Psoas muscle (tissue), 8 donors: ENCODE measurements around the gene DCDC1. TPM values are rescaled to one million over a fixed set of nuclear protein-coding genes. Genes with fewer than 3 reads are reported as not detected.
A peak's percentile ranks its signal among the peaks of the same experiment; 100 is the strongest.
"Not testable (repeated sequence)": the region's sequence is repeated elsewhere in the genome, so short reads cannot be mapped to it uniquely, and the experiment has no call there.

Source experiments
- ATAC-seq, 4 donors: fragments of 200-7000 bp; cut with Tn5 transposase; one replicate each; pipeline ENCODE4 v1.9.1; 2020; ENCODE audit warnings: moderate library complexity in 3 of 4, mild to moderate bottlenecking in 2 of 4
- DNase-seq, 2 donors: peaks; one replicate each; pipeline ENCODE4 v3.0.0-alpha.2; 2020
- H3K27ac ChIP-seq: fragments of 200-600 bp; one replicate; pipeline ENCODE4 v1.8.0; 2022
- H3K27me3 ChIP-seq, 3 donors: fragments of 200-600 bp in 1 of 3; one replicate each; pipeline versions ENCODE4 v1.6.1 to v1.8.0; 2013 to 2022; ENCODE audit warnings: low read length in 2 of 3, mild to moderate bottlenecking in 2 of 3, moderate library complexity in 1 of 3; ENCODE audit not compliant: insufficient read depth in 3 of 3
- H3K36me3 ChIP-seq, 2 donors: fragments of 200-600 bp in 1 of 2; one replicate each; pipeline versions ENCODE4 v1.6.1 to v1.8.0; 2013 to 2022; ENCODE audit warnings: low read depth in 1 of 2, mild to moderate bottlenecking in 1 of 2, moderate library complexity in 1 of 2; ENCODE audit not compliant: insufficient read depth in 1 of 2
- H3K4me1 ChIP-seq: fragments of 200-600 bp; one replicate; pipeline ENCODE4 v1.8.0; 2022
- H3K4me3 ChIP-seq: fragments of 200-600 bp; one replicate; pipeline ENCODE4 v1.8.0; 2022; ENCODE audit warnings: mild to moderate bottlenecking
- H3K9me3 ChIP-seq: fragments of 200-600 bp; one replicate; pipeline ENCODE4 v1.8.0; 2022
- WGBS, 3 donors: extraction: QIAGEN DNeasy Blood & Tissue Kit; methylation state at CpG; one replicate each; pipeline versions ENCODE4 v1.1.6 to v1.1.7; 2013; 5-methylcytosine and 5-hydroxymethylcytosine counted together
- intact Hi-C, 2 donors: fragments of 100-400 bp; cut with DNase I; formaldehyde crosslinking; loops; one replicate each; pipeline versions ENCODE4 v1.11.0 to v1.14.2; 2022
- polyA plus RNA-seq, 3 donors: library from polyadenylated mRNA; stranded (reverse); fragments of 200-250 nt; gene quantifications; one replicate each; pipeline ENCODE4 v1.2.3, GENCODE V29; 2013
- total RNA-seq, 4 donors: library from RNA; stranded (reverse); fragmentation: NEBNext Ultra II Directional in 2 of 4; extraction: Animal tissue kit (Norgen Biotek cat#: 25700) in 2 of 4; gene quantifications; one replicate each; pipeline versions ENCODE4 v1.2.1 to v1.2.4, GENCODE V29; 2021 to 2023
- TF ChIP-seq, protein P1 (sequence below): fragments of 200-600 bp; IDR thresholded peaks from one replicate; pipeline ENCODE4 v1.8.0; 2022; ENCODE audit warnings: antibody characterized with exemption
- donor health status: healthy with polysubstance abuse.
- donor health status: DM: no; HTN: no; CAD: no; lungs with moderate emphysema.
- donor health status: Bipolar disorder and iron deficiency.
- donor health status: healthy.
- donor health status: DM: yes; HTN: yes; CAD: no.
- donor health status: DM: no; HTN: no; CAD: no.
- donor health status: DM: no; HTN: no; CAD: no.
- donor health status: DM: yes; HTN: yes; CAD: no.

Gene DCDC1
- total and polyA plus RNA-seq, 7 donors: not detected

DNA sequence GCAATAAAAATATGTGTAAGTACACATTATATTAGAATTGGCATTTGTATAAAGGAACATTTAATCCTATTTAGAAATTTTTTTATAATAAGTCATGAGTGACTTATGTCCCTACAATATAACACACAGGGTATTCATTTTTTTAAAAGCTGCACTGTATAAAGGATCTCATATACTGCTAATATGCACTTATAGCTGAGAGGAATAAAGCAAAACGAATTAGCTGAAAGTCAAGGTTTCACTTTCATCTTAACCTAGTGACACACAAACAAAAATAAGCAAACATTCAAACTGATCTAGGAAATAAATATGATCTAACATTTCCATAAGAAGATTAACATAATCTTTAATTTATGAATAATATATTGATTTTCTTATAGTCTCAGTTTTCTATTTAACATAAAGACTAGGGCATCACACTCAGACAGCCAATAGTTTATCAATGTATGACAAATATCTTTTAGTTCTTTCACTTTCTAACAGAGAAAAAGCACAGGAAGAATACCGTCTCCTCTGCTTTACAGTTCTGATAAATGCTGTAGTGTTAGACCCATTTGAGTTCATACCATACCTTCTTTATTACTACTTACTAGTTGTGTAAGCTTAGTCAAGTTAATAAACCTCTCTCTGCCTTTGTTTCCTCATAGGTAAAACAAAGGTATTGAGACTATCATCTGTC lies 42.9 kb downstream of the DCDC1 start:
- WGBS, 3 donors: 70 to 73% (median 73%) methylated on average over 2 of the region's 2 CpGs
- Histone ChIP-seq H3K27me3 (no peaks in the 10 kb centered on the region), H3K27ac (no peak overlapping the region), H3K9me3 (no peaks in the 10 kb centered on the region), H3K4me1 (no peaks in the 10 kb centered on the region), H3K36me3 (no peaks in the 10 kb centered on the region), H3K4me3 (no peak overlapping the region)
- ATAC-seq: no peak
- TF ChIP-seq, protein P1, sequence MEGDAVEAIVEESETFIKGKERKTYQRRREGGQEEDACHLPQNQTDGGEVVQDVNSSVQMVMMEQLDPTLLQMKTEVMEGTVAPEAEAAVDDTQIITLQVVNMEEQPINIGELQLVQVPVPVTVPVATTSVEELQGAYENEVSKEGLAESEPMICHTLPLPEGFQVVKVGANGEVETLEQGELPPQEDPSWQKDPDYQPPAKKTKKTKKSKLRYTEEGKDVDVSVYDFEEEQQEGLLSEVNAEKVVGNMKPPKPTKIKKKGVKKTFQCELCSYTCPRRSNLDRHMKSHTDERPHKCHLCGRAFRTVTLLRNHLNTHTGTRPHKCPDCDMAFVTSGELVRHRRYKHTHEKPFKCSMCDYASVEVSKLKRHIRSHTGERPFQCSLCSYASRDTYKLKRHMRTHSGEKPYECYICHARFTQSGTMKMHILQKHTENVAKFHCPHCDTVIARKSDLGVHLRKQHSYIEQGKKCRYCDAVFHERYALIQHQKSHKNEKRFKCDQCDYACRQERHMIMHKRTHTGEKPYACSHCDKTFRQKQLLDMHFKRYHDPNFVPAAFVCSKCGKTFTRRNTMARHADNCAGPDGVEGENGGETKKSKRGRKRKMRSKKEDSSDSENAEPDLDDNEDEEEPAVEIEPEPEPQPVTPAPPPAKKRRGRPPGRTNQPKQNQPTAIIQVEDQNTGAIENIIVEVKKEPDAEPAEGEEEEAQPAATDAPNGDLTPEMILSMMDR: no peak
- DNase-seq: no peak
- intact Hi-C loops: no loop called here

DNA sequence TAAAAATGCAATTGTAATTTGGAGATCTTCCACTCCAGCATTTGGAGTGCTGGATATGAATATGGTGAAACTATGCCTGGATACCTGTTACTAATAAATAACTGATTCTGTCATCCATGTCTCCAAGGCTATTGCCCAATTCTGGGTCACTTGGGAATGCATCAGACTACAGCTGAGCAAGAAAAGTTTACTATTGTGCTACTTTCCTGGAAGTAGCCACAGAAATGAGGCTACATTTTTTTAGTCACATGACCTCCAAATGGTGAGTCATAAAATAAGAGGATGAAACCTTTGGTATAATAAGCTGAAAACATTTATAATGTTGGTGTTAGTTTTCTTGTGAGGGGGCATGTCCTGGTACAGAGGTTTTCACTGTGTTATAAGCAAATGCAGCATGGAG lies 44.4 kb downstream of the DCDC1 start:
- Histone ChIP-seq H3K27ac (no peak overlapping the region), H3K4me3 (no peak overlapping the region), H3K4me1 (no peaks in the 10 kb centered on the region), H3K9me3 (no peaks in the 10 kb centered on the region), H3K27me3 (no peaks in the 10 kb centered on the region), H3K36me3 (no peaks in the 10 kb centered on the region)
- DNase-seq (no peak), ATAC-seq (peak in 1 of 4 donors; percentile 54)
- TF ChIP-seq, protein P1: no peak
- intact Hi-C loops: no loop called here

- Histone ChIP-seq H3K27ac (no peak overlapping the region), H3K27me3 (no peaks in the 10 kb centered on the region), H3K36me3 (no peaks in the 10 kb centered on the region), H3K4me1 (no peaks in the 10 kb centered on the region), H3K9me3 (no peaks in the 10 kb centered on the region), H3K4me3 (no peak overlapping the region)
- DNase-seq (no peak), ATAC-seq (no peak)
- WGBS, 3 donors: 81 to 83% (median 81%) methylated on average over 4 of the region's 4 CpGs
- TF ChIP-seq, protein P1: no peak
- intact Hi-C loops: no loop called here
These were observed 46.4 kb downstream of the DCDC1 start for GRCh38 chr11:31323145-31323544.

- H3K27me3 ChIP-seq, H3K4me3 ChIP-seq, H3K27ac ChIP-seq, intact Hi-C loops, H3K4me1 ChIP-seq, H3K9me3 ChIP-seq, H3K36me3 ChIP-seq, DNase-seq, ATAC-seq: not testable (repeated sequence)
- WGBS, 3 donors: 93 to 95% (median 94%) methylated on average over 15 of the region's 15 CpGs
These were observed 48.0 kb downstream of the DCDC1 start for GRCh38 chr11:31321494-31321893.

GRCh38 chr11:31303644-31304180 lies 65.8 kb downstream of the DCDC1 start:
- Histone ChIP-seq H3K4me1 (no peaks in the 10 kb centered on the region), H3K9me3 (no peaks in the 10 kb centered on the region), H3K27me3 (no peaks in the 10 kb centered on the region), H3K27ac (no peak overlapping the region), H3K4me3 (no peak overlapping the region), H3K36me3 (no peaks in the 10 kb centered on the region)
- 17 to 36% (median 24%) methylated on average over 3 of the region's 3 CpGs for WGBS, 3 donors
- intact Hi-C loops: no loop called here
- DNase-seq (no peak), ATAC-seq (no peak)
- TF ChIP-seq, protein P1: no peak
